ENCODE data around the gene CLEC1A. TPM values are rescaled to one million over a fixed set of nuclear protein-coding genes. Genes with fewer than 3 reads are reported as not detected.

CLEC1A gene
- total and polyA plus RNA-seq, 2 donors (not counting 1 experiment from before 2014, with no cell fraction given) = 0.08 TPM; not detected in 1

DNA sequence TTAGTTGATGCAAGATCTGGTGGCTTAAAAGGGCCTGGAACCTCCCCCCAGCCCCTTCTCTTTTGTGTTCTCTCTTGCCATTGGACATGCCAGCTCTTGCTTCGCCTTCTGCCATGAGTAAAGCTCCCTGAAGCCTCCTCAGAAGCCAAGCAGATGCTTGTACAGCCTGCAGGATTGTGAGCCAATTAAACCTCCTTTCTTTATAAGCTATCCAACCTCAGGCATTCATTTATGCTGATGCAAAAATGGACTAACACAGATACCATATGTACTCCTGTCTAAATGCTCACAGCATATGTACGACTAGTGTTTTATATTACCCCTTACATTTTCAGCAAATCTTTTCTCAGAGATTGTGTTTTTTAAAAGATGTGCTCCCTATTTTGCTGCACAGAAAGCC, 26.7 kb downstream of the CLEC1A start:
- no peaks in the 10 kb centered on the region for H3K36me3 ChIP-seq (ENCODE audit: control insufficient read depth, insufficient read depth, low read length)
- no peaks in the 10 kb centered on the region for H4K20me1 ChIP-seq (ENCODE audit: control insufficient read depth, extremely low read depth, insufficient read depth, low read length)
- H3K79me2 ChIP-seq (ENCODE audit: control insufficient read depth, insufficient read depth, low read length) = no peaks in the 10 kb centered on the region
- DNase-seq (ENCODE audit: low read depth in 2 of 2) = no peak
- H3K4me1 ChIP-seq (ENCODE audit: control insufficient read depth, extremely low read depth, insufficient read depth, low read length) = no peaks in the 10 kb centered on the region
- H3K9me3 ChIP-seq (ENCODE audit: control insufficient read depth, insufficient read depth, low read depth, low read length) = no peaks in the 10 kb centered on the region
- no peak overlapping the region for H3K9ac ChIP-seq (ENCODE audit: insufficient read depth, low read length)
- no peak overlapping the region for H3K27ac ChIP-seq (ENCODE audit: insufficient read depth, low read length)
- no peaks in the 10 kb centered on the region for H3K27me3 ChIP-seq (ENCODE audit: control insufficient read depth, insufficient read depth, low read length)
- TF ChIP-seq EZH2 (IDR thresholded peaks at IDR 0.05; ENCODE audit: low read length, missing control alignments) = no peak
- TF ChIP-seq, protein P1, sequence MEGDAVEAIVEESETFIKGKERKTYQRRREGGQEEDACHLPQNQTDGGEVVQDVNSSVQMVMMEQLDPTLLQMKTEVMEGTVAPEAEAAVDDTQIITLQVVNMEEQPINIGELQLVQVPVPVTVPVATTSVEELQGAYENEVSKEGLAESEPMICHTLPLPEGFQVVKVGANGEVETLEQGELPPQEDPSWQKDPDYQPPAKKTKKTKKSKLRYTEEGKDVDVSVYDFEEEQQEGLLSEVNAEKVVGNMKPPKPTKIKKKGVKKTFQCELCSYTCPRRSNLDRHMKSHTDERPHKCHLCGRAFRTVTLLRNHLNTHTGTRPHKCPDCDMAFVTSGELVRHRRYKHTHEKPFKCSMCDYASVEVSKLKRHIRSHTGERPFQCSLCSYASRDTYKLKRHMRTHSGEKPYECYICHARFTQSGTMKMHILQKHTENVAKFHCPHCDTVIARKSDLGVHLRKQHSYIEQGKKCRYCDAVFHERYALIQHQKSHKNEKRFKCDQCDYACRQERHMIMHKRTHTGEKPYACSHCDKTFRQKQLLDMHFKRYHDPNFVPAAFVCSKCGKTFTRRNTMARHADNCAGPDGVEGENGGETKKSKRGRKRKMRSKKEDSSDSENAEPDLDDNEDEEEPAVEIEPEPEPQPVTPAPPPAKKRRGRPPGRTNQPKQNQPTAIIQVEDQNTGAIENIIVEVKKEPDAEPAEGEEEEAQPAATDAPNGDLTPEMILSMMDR (conservative IDR thresholded peaks at IDR 0.05 in 1 of 2, IDR thresholded peaks at IDR 0.05 in 1 of 2; ENCODE audit: low read depth in 1 of 2, low read length in 2 of 2) = no peak
- H3K4me2 ChIP-seq (ENCODE audit: extremely low read depth, insufficient read depth, low read length) = no peak overlapping the region
- no peak overlapping the region for H3K4me3 ChIP-seq (replicated peaks in 1 of 4; ENCODE audit: control extremely low read depth in 1 of 4, insufficient read depth in 1 of 4, low read depth in 3 of 4, low read length in 4 of 4)
- no peak overlapping the region for H2AFZ ChIP-seq (ENCODE audit: low read length)

- Histone ChIP-seq H3K27ac (ENCODE audit: insufficient read depth, low read length) (no peak overlapping the region), H4K20me1 (ENCODE audit: control insufficient read depth, extremely low read depth, insufficient read depth, low read length) (no peaks in the 10 kb centered on the region), H3K36me3 (ENCODE audit: control insufficient read depth, insufficient read depth, low read length) (no peaks in the 10 kb centered on the region), H3K9ac (ENCODE audit: insufficient read depth, low read length) (no peak overlapping the region), H3K4me1 (ENCODE audit: control insufficient read depth, extremely low read depth, insufficient read depth, low read length) (no peaks in the 10 kb centered on the region), H3K79me2 (ENCODE audit: control insufficient read depth, insufficient read depth, low read length) (no peaks in the 10 kb centered on the region), H3K4me2 (ENCODE audit: extremely low read depth, insufficient read depth, low read length) (no peak overlapping the region), H3K9me3 (ENCODE audit: control insufficient read depth, insufficient read depth, low read depth, low read length) (no peaks in the 10 kb centered on the region), H3K4me3 (replicated peaks in 1 of 4; ENCODE audit: control extremely low read depth in 1 of 4, insufficient read depth in 1 of 4, low read depth in 3 of 4, low read length in 4 of 4) (no peak overlapping the region), H2AFZ (ENCODE audit: low read length) (no peak overlapping the region), H3K27me3 (ENCODE audit: control insufficient read depth, insufficient read depth, low read length) (no peaks in the 10 kb centered on the region)
- TF ChIP-seq, protein P1 (conservative IDR thresholded peaks at IDR 0.05 in 1 of 2, IDR thresholded peaks at IDR 0.05 in 1 of 2; ENCODE audit: low read depth in 1 of 2, low read length in 2 of 2) = no peak
- TF ChIP-seq EZH2 (IDR thresholded peaks at IDR 0.05; ENCODE audit: low read length, missing control alignments) = no peak
- no peak for DNase-seq (ENCODE audit: low read depth in 2 of 2)
Observed at GRCh38 chr12:10070380-10070779, 28.4 kb downstream of the CLEC1A start.

- TF ChIP-seq, protein P1 (conservative IDR thresholded peaks at IDR 0.05 in 1 of 2, IDR thresholded peaks at IDR 0.05 in 1 of 2; ENCODE audit: low read depth in 1 of 2, low read length in 2 of 2) = no peak
- no peak for TF ChIP-seq EZH2 (IDR thresholded peaks at IDR 0.05; ENCODE audit: low read length, missing control alignments)
- Histone ChIP-seq H3K4me2 (ENCODE audit: extremely low read depth, insufficient read depth, low read length) (no peak overlapping the region), H3K27ac (ENCODE audit: insufficient read depth, low read length) (no peak overlapping the region), H3K4me3 (replicated peaks in 1 of 4; ENCODE audit: control extremely low read depth in 1 of 4, insufficient read depth in 1 of 4, low read depth in 3 of 4, low read length in 4 of 4) (no peak overlapping the region), H2AFZ (ENCODE audit: low read length) (no peak overlapping the region), H4K20me1 (ENCODE audit: control insufficient read depth, extremely low read depth, insufficient read depth, low read length) (no peaks in the 10 kb centered on the region), H3K27me3 (ENCODE audit: control insufficient read depth, insufficient read depth, low read length) (no peaks in the 10 kb centered on the region), H3K79me2 (ENCODE audit: control insufficient read depth, insufficient read depth, low read length) (no peaks in the 10 kb centered on the region), H3K36me3 (ENCODE audit: control insufficient read depth, insufficient read depth, low read length) (no peaks in the 10 kb centered on the region), H3K4me1 (ENCODE audit: control insufficient read depth, extremely low read depth, insufficient read depth, low read length) (no peaks in the 10 kb centered on the region), H3K9ac (ENCODE audit: insufficient read depth, low read length) (no peak overlapping the region), H3K9me3 (ENCODE audit: control insufficient read depth, insufficient read depth, low read depth, low read length) (no peaks in the 10 kb centered on the region)
- no peak for DNase-seq (ENCODE audit: low read depth in 2 of 2)
Observed at GRCh38 chr12:10069976-10070375, 28.8 kb downstream of the CLEC1A start.
